GM19351 (cell line): ENCODE measurements around the gene VPS45.
"Not testable (repeated sequence)": the region's sequence is repeated elsewhere in the genome, so short reads cannot be mapped to it uniquely, and the experiment has no call there.

Experiments used
- ATAC-seq: cut with Tn5 transposase; IDR thresholded peaks from one replicate; pipeline ENCODE4 v1.9.1; 2021; ENCODE audit warnings: mild to moderate bottlenecking, moderate library complexity; ENCODE audit not compliant: unreplicated experiment

Gene VPS45

GRCh38 chr1:150067184-150068108 is at the start of gene VPS45:
VPS45 (plus strand) TSS chr1:150067776; CDS start chr1:150067858, 82 bp downstream.
- peak; percentile 86 for ATAC-seq

GRCh38 chr1:150018165-150018564 is 49.4 kb upstream of the VPS45 start:
- no peak for ATAC-seq

- no peak for ATAC-seq
Observed at GRCh38 chr1:150020711-150021110, 46.9 kb upstream of the VPS45 start.

GRCh38 chr1:150021191-150021694 is 46.3 kb upstream of the VPS45 start:
- no peak for ATAC-seq

GRCh38 chr1:150022357-150022756 is 45.2 kb upstream of the VPS45 start:
- ATAC-seq, result no peak

- no peak for ATAC-seq
Observed at GRCh38 chr1:150024156-150024555, 43.4 kb upstream of the VPS45 start.

- ATAC-seq, result no peak
Observed at GRCh38 chr1:150028322-150028721, 39.3 kb upstream of the VPS45 start.

- ATAC-seq, result no peak
Observed at GRCh38 chr1:150034336-150034735, 33.2 kb upstream of the VPS45 start.

GRCh38 chr1:150049926-150050325 is 17.6 kb upstream of the VPS45 start:
- no peak for ATAC-seq

- ATAC-seq, result no peak
Observed at GRCh38 chr1:150051089-150051373, 16.5 kb upstream of the VPS45 start.

- not testable (repeated sequence) for ATAC-seq
Observed at GRCh38 chr1:150051905-150052412, 15.6 kb upstream of the VPS45 start.

- ATAC-seq, result no peak
Observed at GRCh38 chr1:150053926-150054325, 13.7 kb upstream of the VPS45 start.

- not testable (repeated sequence) for ATAC-seq
Observed at GRCh38 chr1:150055507-150055906, 12.1 kb upstream of the VPS45 start.

- ATAC-seq, result no peak
Observed at GRCh38 chr1:150056407-150056806, 11.2 kb upstream of the VPS45 start.

GRCh38 chr1:150060260-150060659 is 7.3 kb upstream of the VPS45 start:
- no peak for ATAC-seq

- ATAC-seq, result no peak
Observed at GRCh38 chr1:150061632-150062101, 5.9 kb upstream of the VPS45 start.

- ATAC-seq, result no peak
Observed at GRCh38 chr1:150062113-150062512, 5.5 kb upstream of the VPS45 start.

- ATAC-seq, result no peak
Observed at GRCh38 chr1:150065184-150065871, 2.2 kb upstream of the VPS45 start.

GRCh38 chr1:150066328-150066727 is 1.2 kb upstream of the VPS45 start:
- no peak for ATAC-seq

GRCh38 chr1:150066838-150067183 is 765 bp upstream of the VPS45 start:
- no peak for ATAC-seq

GRCh38 chr1:150068109-150068435 is 496 bp downstream of the VPS45 start:
- no peak for ATAC-seq

GRCh38 chr1:150069923-150070322 is 2.3 kb downstream of the VPS45 start:
- no peak for ATAC-seq
